Thymus (tissue), 11 donors: ENCODE results near the gene CRY1. TPM values are rescaled to one million over a fixed set of nuclear protein-coding genes. Genes with fewer than 3 reads are reported as not detected.

Experiments
- DNase-seq, 9 donors: peaks; one replicate each; pipeline ENCODE4 v3.0.0-alpha.2; 2013; ENCODE audit warnings: low spot score in 9 of 9, low read depth in 6 of 9, missing footprints in 1 of 9
- H3K27ac ChIP-seq, 2 donors: one replicate each; pipeline ENCODE4 v1.5.1; 2013; ENCODE audit warnings: control low read depth in 1 of 2, low read depth in 1 of 2, low read length in 1 of 2, mild to moderate bottlenecking in 1 of 2, moderate library complexity in 1 of 2
- H3K27me3 ChIP-seq, 2 donors: one replicate each; pipeline ENCODE4 v1.5.1; 2013; ENCODE audit warnings: low read length in 1 of 2; ENCODE audit not compliant: control insufficient read depth in 2 of 2, insufficient read depth in 1 of 2
- H3K36me3 ChIP-seq, 2 donors: one replicate each; pipeline ENCODE4 v1.5.1; 2013; ENCODE audit warnings: low read length in 1 of 2, mild to moderate bottlenecking in 1 of 2, moderate library complexity in 1 of 2; ENCODE audit not compliant: control insufficient read depth in 2 of 2, insufficient read depth in 2 of 2
- H3K4me1 ChIP-seq, 2 donors: one replicate each; pipeline ENCODE4 v1.5.1; 2013; ENCODE audit warnings: low read length in 2 of 2; ENCODE audit not compliant: control insufficient read depth in 2 of 2, insufficient read depth in 2 of 2
- H3K4me3 ChIP-seq, 2 donors: one replicate each; pipeline ENCODE4 v1.5.1; 2013; ENCODE audit warnings: low read length in 2 of 2, control low read depth in 1 of 2, mild to moderate bottlenecking in 1 of 2
- H3K9me3 ChIP-seq, 2 donors: one replicate each; pipeline ENCODE4 v1.5.1; 2013; ENCODE audit warnings: low read length in 1 of 2, mild to moderate bottlenecking in 1 of 2; ENCODE audit not compliant: control insufficient read depth in 2 of 2, insufficient read depth in 1 of 2
- WGBS: extraction: QIAGEN DNeasy Blood & Tissue Kit; methylation state at CpG from one replicate; pipeline ENCODE4 v1.1.7; 2013; 5-methylcytosine and 5-hydroxymethylcytosine counted together
- polyA plus RNA-seq: library from polyadenylated mRNA; stranded (reverse); fragments of 200-250 nt; gene quantifications from one replicate; pipeline ENCODE4 v1.2.3, GENCODE V29; 2013
- total RNA-seq: library from RNA; stranded (reverse); fragments of 120-200 nt; gene quantifications from one replicate; pipeline ENCODE4 v1.2.4, GENCODE V29; 2013
- donor health status: healthy.

The CRY1 gene
- total and polyA plus RNA-seq, 2 donors, result 16.8 to 19.9 TPM

GRCh38 chr12:107103097-107103496 is 9.7 kb upstream of the CRY1 start:
- no peak for DNase-seq
- Histone ChIP-seq H3K9me3 (no peaks in the 10 kb centered on the region), H3K36me3 (no peaks in the 10 kb centered on the region), H3K27me3 (peaks cover 0 to 2% of the 10 kb centered on the region in 2 donors), H3K4me1 (no peaks in the 10 kb centered on the region), H3K27ac (no peak overlapping the region), H3K4me3 (no peak overlapping the region)
- 94% methylated on average over 3 of the region's 3 CpGs for WGBS

- no peak for DNase-seq
- H3K27me3 ChIP-seq, result peaks cover 0 to 2% of the 10 kb centered on the region in 2 donors
- H3K36me3 ChIP-seq, result no peaks in the 10 kb centered on the region
- H3K4me3 ChIP-seq, result no peak overlapping the region
- no peak overlapping the region for H3K27ac ChIP-seq
- H3K4me1 ChIP-seq, result no peaks in the 10 kb centered on the region
- H3K9me3 ChIP-seq, result no peaks in the 10 kb centered on the region
These were observed 8.9 kb upstream of the CRY1 start for GRCh38 chr12:107102294-107102693.

DNA sequence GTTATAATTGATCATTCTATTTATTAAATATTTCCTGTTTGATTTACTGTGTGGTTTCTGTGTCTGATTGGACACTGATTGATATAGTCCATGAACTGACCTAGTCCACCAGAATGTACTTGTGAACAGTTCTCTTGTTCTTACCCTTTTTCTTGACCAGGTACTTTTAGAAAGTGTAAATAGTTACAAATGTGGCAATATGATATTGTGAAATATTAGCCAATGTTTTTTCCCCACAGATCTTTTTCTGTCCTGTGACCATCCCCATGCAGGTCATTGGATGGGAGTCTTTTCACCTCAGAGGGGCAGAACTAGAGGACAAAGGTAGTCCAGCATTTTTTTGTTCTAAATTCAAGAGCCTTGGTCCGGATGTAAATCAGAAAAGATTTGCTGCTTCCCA is 8.3 kb upstream of the CRY1 start:
- WGBS, result 97% methylated on average over 1 of the region's 1 CpG

DNA sequence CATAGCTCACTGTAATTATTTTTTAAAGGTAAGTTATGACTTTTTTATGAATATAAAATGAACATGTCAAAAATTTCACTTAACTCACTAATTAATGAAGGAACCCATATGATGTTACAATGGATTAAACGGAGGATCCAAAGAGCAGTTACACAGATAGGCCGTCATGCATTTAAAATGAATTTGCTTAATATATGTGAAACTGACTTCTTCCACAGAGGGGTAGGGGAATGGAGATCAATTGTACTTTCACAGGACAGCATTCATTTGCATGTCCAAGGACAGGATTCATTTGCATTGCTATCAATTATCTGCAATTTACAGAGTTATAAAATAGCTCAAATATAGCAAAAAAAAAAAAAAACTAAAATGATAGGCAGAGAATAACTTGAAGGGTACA is 6.6 kb upstream of the CRY1 start:
- 97% methylated on average over 2 of the region's 2 CpGs for WGBS
- Histone ChIP-seq H3K9me3 (peaks cover 0 to 6% of the 10 kb centered on the region in 2 donors), H3K4me3 (no peak overlapping the region)

More for the DNA sequence above, 8.3 kb upstream of the CRY1 start:
- H3K27me3 ChIP-seq, result peaks cover 0 to 2% of the 10 kb centered on the region in 2 donors
- no peaks in the 10 kb centered on the region for H3K36me3 ChIP-seq
- DNase-seq, result no peak
- peaks cover 0 to 4% of the 10 kb centered on the region in 2 donors for H3K9me3 ChIP-seq
- no peak overlapping the region for H3K27ac ChIP-seq
- H3K4me3 ChIP-seq, result no peak overlapping the region
- no peaks in the 10 kb centered on the region for H3K4me1 ChIP-seq

GRCh38 chr12:107096571-107096970 is 3.2 kb upstream of the CRY1 start:
- H3K27ac ChIP-seq, result no peak overlapping the region
- peaks cover 0 to 10% of the 10 kb centered on the region in 2 donors for H3K9me3 ChIP-seq
- no peaks in the 10 kb centered on the region for H3K36me3 ChIP-seq
- 89% methylated on average over 3 of the region's 3 CpGs for WGBS
- H3K27me3 ChIP-seq, result peaks cover 0 to 2% of the 10 kb centered on the region in 2 donors
- peaks cover 3 to 15% of the 10 kb centered on the region in 2 donors for H3K4me1 ChIP-seq
- H3K4me3 ChIP-seq, result no peak overlapping the region
- no peak for DNase-seq

More for the DNA sequence above, 6.6 kb upstream of the CRY1 start:
- no peak overlapping the region for H3K27ac ChIP-seq
- DNase-seq, result no peak
- H3K4me1 ChIP-seq, result no peaks in the 10 kb centered on the region
- H3K27me3 ChIP-seq, result peaks cover 0 to 2% of the 10 kb centered on the region in 2 donors
- no peaks in the 10 kb centered on the region for H3K36me3 ChIP-seq

DNA sequence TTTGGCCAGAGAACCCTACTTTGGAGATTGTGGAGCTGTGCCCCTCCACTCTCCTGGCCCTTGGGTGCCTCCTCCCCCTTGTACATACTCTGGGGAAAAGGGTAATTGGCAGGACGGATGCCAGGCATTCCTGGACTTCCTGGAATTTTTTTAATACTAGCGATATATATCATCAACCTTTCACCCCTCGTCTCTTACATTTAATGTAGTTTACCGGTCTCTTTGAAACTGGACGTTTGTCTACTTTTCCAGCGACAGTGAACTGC is 767 bp upstream of the CRY1 start:
- Histone ChIP-seq H3K9me3 (peaks cover 0 to 10% of the 10 kb centered on the region in 2 donors), H3K4me3 (peak overlapping the region; percentile 79 to 88), H3K4me1 (peaks cover 3 to 16% of the 10 kb centered on the region in 2 donors), H3K27me3 (no peaks in the 10 kb centered on the region), H3K36me3 (no peaks in the 10 kb centered on the region), H3K27ac (peak overlapping the region; percentile 95 to 99)
- WGBS, result 12% methylated on average over 6 of the region's 6 CpGs
- no peak for DNase-seq

- WGBS, result under 1% methylated on average over 67 of the region's 67 CpGs
- Histone ChIP-seq H3K27me3 (no peaks in the 10 kb centered on the region), H3K36me3 (no peaks in the 10 kb centered on the region), H3K9me3 (peaks cover 0 to 10% of the 10 kb centered on the region in 2 donors), H3K27ac (peak overlapping the region; percentile 95 to 99), H3K4me3 (peak overlapping the region; percentile 79 to 88), H3K4me1 (peaks cover 3 to 16% of the 10 kb centered on the region in 2 donors)
- peak; percentile 29 to 78 (median 47) for DNase-seq
These were observed 506 bp downstream of the CRY1 start for GRCh38 chr12:107092669-107093416.

DNA sequence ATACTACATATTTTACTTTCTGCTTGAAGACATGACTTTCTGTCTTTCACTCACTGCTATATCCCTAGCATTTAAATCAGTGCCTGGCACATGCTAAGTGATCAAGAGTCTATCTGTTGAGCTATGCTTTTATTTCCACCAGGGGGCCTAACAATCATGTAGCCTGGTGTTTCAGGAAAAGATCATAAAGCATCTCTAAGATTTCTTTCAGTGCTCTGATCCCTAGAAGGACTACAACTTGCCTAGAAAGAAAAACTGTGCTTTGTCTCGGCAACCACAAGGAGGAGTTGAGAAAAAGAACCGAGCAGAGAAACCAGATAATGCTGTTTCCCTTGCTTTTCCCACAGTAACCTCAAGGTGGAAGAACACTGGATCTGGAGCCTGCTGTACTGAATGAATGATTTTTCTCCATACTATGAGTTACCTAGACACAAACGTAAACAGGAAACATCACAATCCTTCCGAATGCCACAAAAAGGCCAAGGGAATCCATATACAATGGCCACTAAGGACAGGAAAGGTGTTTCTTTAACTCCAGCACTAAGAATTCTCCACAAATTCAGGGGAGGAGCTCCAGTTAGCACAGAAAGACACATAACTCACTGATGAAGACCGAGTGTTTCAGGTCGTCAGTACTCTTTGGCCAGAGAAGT is 1.2 kb downstream of the CRY1 start:
- Histone ChIP-seq H3K27ac (peak overlapping the region; percentile 95 to 99), H3K4me3 (peak overlapping the region; percentile 79 to 88), H3K36me3 (no peaks in the 10 kb centered on the region), H3K4me1 (peaks cover 3 to 16% of the 10 kb centered on the region in 2 donors), H3K27me3 (no peaks in the 10 kb centered on the region), H3K9me3 (peaks cover 0 to 10% of the 10 kb centered on the region in 2 donors)
- WGBS, result under 1% methylated on average over 6 of the region's 6 CpGs
- DNase-seq, result peak; percentile 37 to 87 (median 68)

- H3K9me3 ChIP-seq, result peaks cover 0 to 4% of the 10 kb centered on the region in 2 donors
- H3K27ac ChIP-seq, result no peak overlapping the region
- peaks cover 0 to 1% of the 10 kb centered on the region in 2 donors for H3K36me3 ChIP-seq
- WGBS, result 90% methylated on average over 4 of the region's 4 CpGs
- H3K27me3 ChIP-seq, result no peaks in the 10 kb centered on the region
- H3K4me1 ChIP-seq, result peaks cover 3 to 16% of the 10 kb centered on the region in 2 donors
- H3K4me3 ChIP-seq, result no peak overlapping the region
- no peak for DNase-seq
These were observed 2.0 kb downstream of the CRY1 start for GRCh38 chr12:107091381-107091780.
